Hepatocyte (in vitro differentiated cells): ENCODE measurements around the gene JARID2. TPM values are rescaled to one million over a fixed set of nuclear protein-coding genes. Genes with fewer than 3 reads are reported as not detected.

Experiments used
- DNase-seq: peaks from one replicate; pipeline ENCODE4 v3.0.0-alpha.2; 2016; ENCODE audit warnings: low spot score
- H2AFZ ChIP-seq: fragments of 200-600 bp; sonication (generic); 2 replicates; pipeline ENCODE4 v1.6.0; 2016; ENCODE audit warnings: antibody characterized with exemption, mild to moderate bottlenecking
- H3K27ac ChIP-seq: fragments of 200-600 bp; sonication (generic); 2 replicates; pipeline ENCODE4 v1.5.1; 2016; ENCODE audit warnings: mild to moderate bottlenecking
- H3K27me3 ChIP-seq: fragments of 200-600 bp; sonication (generic); 2 replicates; pipeline ENCODE4 v1.6.1; 2016
- H3K36me3 ChIP-seq: fragments of 200-600 bp; sonication (generic); replicated peaks from 2 replicates; pipeline ENCODE4 v1.5.1; 2016; ENCODE audit warnings: low read depth; ENCODE audit not compliant: insufficient read depth
- H3K4me1 ChIP-seq: fragments of 200-600 bp; sonication (generic); 2 replicates; pipeline ENCODE4 v1.5.1; 2016; ENCODE audit warnings: mild to moderate bottlenecking, moderate library complexity; ENCODE audit not compliant: insufficient read depth
- H3K4me2 ChIP-seq: fragments of 200-600 bp; sonication (generic); 2 replicates; pipeline ENCODE4 v1.6.0; 2016
- H3K4me3 ChIP-seq: fragments of 200-600 bp; sonication (generic); 2 replicates; pipeline ENCODE4 v1.5.1; 2016; ENCODE audit warnings: mild to moderate bottlenecking
- H3K79me2 ChIP-seq: fragments of 200-600 bp; sonication (generic); 2 replicates; pipeline ENCODE4 v1.6.0; 2017; ENCODE audit warnings: mild to moderate bottlenecking
- H3K9me2 ChIP-seq: fragments of 200-600 bp; sonication (generic); replicated peaks from 2 replicates; pipeline ENCODE4 v1.6.0; 2017; ENCODE audit warnings: mild to moderate bottlenecking; ENCODE audit not compliant: insufficient read depth
- H3K9me3 ChIP-seq: fragments of 200-600 bp; sonication (generic); 2 replicates; pipeline ENCODE4 v1.5.1; 2016; ENCODE audit warnings: low read depth, mild to moderate bottlenecking
- H4K20me1 ChIP-seq: fragments of 200-600 bp; sonication (generic); 2 replicates; pipeline ENCODE4 v1.6.0; 2016; ENCODE audit warnings: mild to moderate bottlenecking; ENCODE audit not compliant: insufficient read depth, poor library complexity, severe bottlenecking
- CTCF ChIP-seq: fragments of 200-600 bp; sonication (generic); IDR thresholded peaks from 2 replicates; pipeline ENCODE4 v1.5.1; 2016; ENCODE audit warnings: antibody characterized with exemption, mild to moderate bottlenecking; ENCODE audit not compliant: poor library complexity
- EZH2 ChIP-seq: fragments of 200-600 bp; sonication (generic); IDR thresholded peaks from 2 replicates; pipeline ENCODE4 v1.6.1; 2016; ENCODE audit warnings: antibody characterized with exemption, mild to moderate bottlenecking, borderline replicate concordance
- EZH2phosphoT487 ChIP-seq: fragments of 200-600 bp; sonication (generic); IDR thresholded peaks from one replicate; pipeline ENCODE4 v1.6.1; 2018; ENCODE audit warnings: antibody characterized with exemption, mild to moderate bottlenecking, low read depth, moderate library complexity; ENCODE audit not compliant: unreplicated experiment, severe bottlenecking
- WGBS: methylation state at CpG from one replicate; pipeline ENCODE4 v1.1.6; 2016; ENCODE audit warnings: low lambda C conversion rate; ENCODE audit errors: missing lambda C conversion rate; 5-methylcytosine and 5-hydroxymethylcytosine counted together
- polyA plus RNA-seq: library from polyadenylated mRNA; unstranded; fragments of >200 nt; fragmentation: Nextera tagmentation; extraction: Ambion mirVana; gene quantifications from 2 replicates; pipeline ENCODE4 v1.2.1, GENCODE V29; 2016
- total RNA-seq: library from RNA; depleted of rRNA; stranded (reverse); fragments of >200 nt; gene quantifications from 2 replicates; pipeline ENCODE4 v1.2.3, GENCODE V29; 2014

Gene JARID2
- total and polyA plus RNA-seq, 2 experiments from 2014 or later, result 4.6 to 11.6 TPM

GRCh38 chr6:15267221-15267620 lies 21.4 kb downstream of the JARID2 start:
- Histone ChIP-seq H3K36me3 (no peaks in the 10 kb centered on the region), H4K20me1 (peaks cover 38% of the 10 kb centered on the region), H3K4me3 (no peak overlapping the region), H2AFZ (no peak overlapping the region), H3K4me1 (peaks cover 54% of the 10 kb centered on the region), H3K4me2 (peak overlapping the region; percentile 34), H3K9me3 (no peaks in the 10 kb centered on the region), H3K27me3 (no peaks in the 10 kb centered on the region), H3K79me2 (peaks cover 100% of the 10 kb centered on the region), H3K27ac (no peak overlapping the region), H3K9me2 (no peaks in the 10 kb centered on the region)
- WGBS, result 76% methylated on average over 2 of the region's 2 CpGs
- DNase-seq, result no peak
- TF ChIP-seq EZH2, result no peak
- TF ChIP-seq EZH2phosphoT487, result no peak
- no peak for TF ChIP-seq CTCF

- H4K20me1 ChIP-seq, result peaks cover 49% of the 10 kb centered on the region
- H3K4me2 ChIP-seq, result peak overlapping the region; percentile 52
- peaks cover 100% of the 10 kb centered on the region for H3K79me2 ChIP-seq
- peaks cover 54% of the 10 kb centered on the region for H3K4me1 ChIP-seq
- H3K4me3 ChIP-seq, result no peak overlapping the region
- H3K36me3 ChIP-seq, result no peaks in the 10 kb centered on the region
- 51% methylated on average over 10 of the region's 10 CpGs for WGBS
- no peaks in the 10 kb centered on the region for H3K9me2 ChIP-seq
- H3K27ac ChIP-seq, result peak overlapping the region; percentile 16
- no peak for TF ChIP-seq EZH2
- no peak for TF ChIP-seq CTCF
- TF ChIP-seq EZH2phosphoT487, result no peak
- no peaks in the 10 kb centered on the region for H3K27me3 ChIP-seq
- H3K9me3 ChIP-seq, result no peaks in the 10 kb centered on the region
- H2AFZ ChIP-seq, result no peak overlapping the region
- DNase-seq, result no peak
These were observed 22.5 kb downstream of the JARID2 start for GRCh38 chr6:15268137-15268908.

- no peaks in the 10 kb centered on the region for H3K27me3 ChIP-seq
- no peak overlapping the region for H2AFZ ChIP-seq
- H4K20me1 ChIP-seq, result peaks cover 49% of the 10 kb centered on the region
- no peaks in the 10 kb centered on the region for H3K36me3 ChIP-seq
- no peak for DNase-seq
- H3K27ac ChIP-seq, result peak overlapping the region; percentile 16
- TF ChIP-seq CTCF (no peak), EZH2phosphoT487 (no peak), EZH2 (no peak)
- WGBS, result 80% methylated on average over 4 of the region's 4 CpGs
- peak overlapping the region; percentile 52 for H3K4me2 ChIP-seq
- no peak overlapping the region for H3K4me3 ChIP-seq
- H3K9me2 ChIP-seq, result no peaks in the 10 kb centered on the region
- H3K4me1 ChIP-seq, result peaks cover 54% of the 10 kb centered on the region
- H3K9me3 ChIP-seq, result no peaks in the 10 kb centered on the region
- H3K79me2 ChIP-seq, result peaks cover 100% of the 10 kb centered on the region
These were observed 23.1 kb downstream of the JARID2 start for GRCh38 chr6:15269011-15269410.
